Measurements from ENCODE around the gene FAM168A. TPM values are rescaled to one million over a fixed set of nuclear protein-coding genes. Genes with fewer than 3 reads are reported as not detected.

FAM168A gene
- total RNA-seq, 4 donors from 2014 or later = 10.7 to 28.1 (median 20.5) TPM

GRCh38 chr11:73536961-73537360, 61.0 kb downstream of the FAM168A start:
- WGBS, 2 donors = 96 to 100% methylated on average over 2 of the region's 2 CpGs
- intact Hi-C loops (cut with DNase I; ENCODE audit: low total_unique reads) = no loop called here

DNA sequence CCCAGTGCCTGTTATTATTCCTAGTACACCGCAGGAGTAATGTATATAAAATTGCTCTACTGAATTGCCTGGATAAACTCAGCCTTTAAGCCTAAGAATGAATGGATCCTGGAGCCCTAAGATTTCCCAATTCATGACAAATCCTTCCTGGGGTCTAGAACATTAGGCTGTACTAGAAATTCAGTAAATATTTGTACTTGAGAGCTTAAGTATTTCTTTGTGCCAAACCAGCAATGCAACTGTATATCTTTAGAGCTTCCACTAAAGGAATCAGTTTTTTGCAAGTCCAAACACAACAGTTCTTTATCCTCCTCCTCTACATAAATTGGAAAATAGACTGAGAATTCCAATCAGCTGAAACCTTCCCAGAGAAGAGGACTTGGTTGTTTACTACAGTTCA, 65.6 kb downstream of the FAM168A start:
- no peak for DNase-seq (ENCODE audit: low spot score in 2 of 2)
- WGBS, 2 donors = 69 to 74% methylated on average over 1 of the region's 1 CpG
- no peak for TF ChIP-seq CTCF (IDR thresholded peaks at IDR 0.05)
- TF ChIP-seq POLR2A (IDR thresholded peaks at IDR 0.05) = no peak
- H3K4me3 ChIP-seq (ENCODE audit: low read depth, poor library complexity, severe bottlenecking) = no peak overlapping the region
- intact Hi-C loops (cut with DNase I; ENCODE audit: low total_unique reads) = no loop called here

More at GRCh38 chr11:73536961-73537360, 61.0 kb downstream of the FAM168A start:
- no peak overlapping the region for H3K4me3 ChIP-seq (ENCODE audit: low read depth, poor library complexity, severe bottlenecking)
- TF ChIP-seq POLR2A (IDR thresholded peaks at IDR 0.05) = no peak
- no peak for TF ChIP-seq CTCF (IDR thresholded peaks at IDR 0.05)
- DNase-seq (ENCODE audit: low spot score in 2 of 2) = no peak

GRCh38 chr11:73531386-73531785, 66.5 kb downstream of the FAM168A start:
- H3K4me3 ChIP-seq (ENCODE audit: low read depth, poor library complexity, severe bottlenecking) = no peak overlapping the region
- no peak for DNase-seq (ENCODE audit: low spot score in 2 of 2)
- intact Hi-C loops (cut with DNase I; ENCODE audit: low total_unique reads) = no loop called here
- TF ChIP-seq POLR2A (IDR thresholded peaks at IDR 0.05) (no peak), CTCF (IDR thresholded peaks at IDR 0.05) (no peak)
- WGBS, 2 donors = 8 to 16% methylated on average over 1 of the region's 1 CpG

DNA sequence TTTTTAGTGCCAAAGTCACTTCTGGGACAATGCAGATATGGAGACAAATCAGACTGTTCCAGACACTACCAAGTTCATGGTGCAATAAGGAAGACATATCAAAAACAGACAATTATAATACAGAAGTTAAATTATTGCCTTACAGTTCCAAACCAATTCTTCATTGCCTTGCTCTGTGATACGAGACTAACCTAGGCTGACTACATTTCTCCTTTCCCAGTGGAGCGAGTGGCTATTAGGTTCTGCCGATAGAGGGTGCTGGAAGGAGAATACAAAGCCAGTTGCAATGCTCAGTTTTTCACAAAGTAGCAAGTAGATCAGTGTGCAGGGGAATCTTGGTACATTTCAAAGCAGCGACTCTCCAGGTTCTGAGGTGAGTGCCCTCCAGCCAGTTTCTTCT, 67.8 kb downstream of the FAM168A start:
- TF ChIP-seq CTCF (IDR thresholded peaks at IDR 0.05) (no peak), POLR2A (IDR thresholded peaks at IDR 0.05) (no peak)
- WGBS, 2 donors = 80 to 87% methylated on average over 4 of the region's 4 CpGs
- no peak for DNase-seq (ENCODE audit: low spot score in 2 of 2)
- no peak overlapping the region for H3K4me3 ChIP-seq (ENCODE audit: low read depth, poor library complexity, severe bottlenecking)
- intact Hi-C loops (cut with DNase I; ENCODE audit: low total_unique reads) = no loop called here

GRCh38 chr11:73529204-73529530, 68.7 kb downstream of the FAM168A start:
- H3K4me3 ChIP-seq (ENCODE audit: low read depth, poor library complexity, severe bottlenecking) = no peak overlapping the region
- no peak for DNase-seq (ENCODE audit: low spot score in 2 of 2)
- TF ChIP-seq CTCF (IDR thresholded peaks at IDR 0.05) (no peak), POLR2A (IDR thresholded peaks at IDR 0.05) (no peak)
- intact Hi-C loops (cut with DNase I; ENCODE audit: low total_unique reads) = no loop called here

DNA sequence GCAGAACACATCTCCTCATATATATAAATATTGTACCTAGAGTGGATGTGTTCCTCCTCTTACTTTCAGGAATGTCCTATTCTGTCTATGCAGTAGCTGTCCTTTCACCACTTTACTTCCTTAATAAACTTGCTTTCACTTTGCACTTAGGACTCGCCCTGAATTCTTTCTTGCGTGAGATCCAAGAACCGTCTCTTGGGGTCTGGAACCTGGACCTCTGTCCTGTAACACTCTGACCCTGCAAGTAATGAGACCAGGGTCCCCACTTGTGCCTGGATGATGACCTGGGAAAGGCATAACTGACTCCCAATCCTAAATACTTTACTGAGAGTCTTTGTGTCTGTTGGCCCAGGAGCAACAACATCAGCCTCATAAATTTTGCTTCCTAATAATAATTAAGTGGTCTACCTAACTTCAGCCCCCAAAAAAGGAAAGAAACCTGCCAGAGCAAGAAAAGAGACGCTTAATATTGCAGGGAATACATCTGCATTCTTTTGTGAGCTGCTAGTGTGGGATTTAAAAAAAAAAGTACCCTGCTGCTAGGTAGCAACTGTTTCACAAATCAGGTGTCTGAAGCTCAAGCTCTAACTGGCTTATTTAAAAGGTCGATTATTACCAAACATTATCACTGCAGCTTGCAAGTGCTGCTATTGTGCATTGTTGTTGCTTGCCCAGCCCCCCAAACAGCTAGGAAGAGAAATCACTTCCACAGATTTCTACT, 69.3 kb downstream of the FAM168A start:
- H3K4me3 ChIP-seq (ENCODE audit: low read depth, poor library complexity, severe bottlenecking) = no peak overlapping the region
- 9 to 13% methylated on average over 5 of the region's 5 CpGs for WGBS, 2 donors
- no peak for DNase-seq (ENCODE audit: low spot score in 2 of 2)
- intact Hi-C loops (cut with DNase I; ENCODE audit: low total_unique reads) = no loop called here
- TF ChIP-seq POLR2A (IDR thresholded peaks at IDR 0.05) (no peak), CTCF (IDR thresholded peaks at IDR 0.05) (no peak)

All from lower leg skin (tissue), 4 donors.